Brain pericyte (primary cell): ENCODE measurements around the gene IL25.
"Not testable (repeated sequence)": the region's sequence is repeated elsewhere in the genome, so short reads cannot be mapped to it uniquely, and the experiment has no call there.

ENCODE experiments used
- DNase-seq: peaks from one replicate; pipeline ENCODE4 v3.0.0-alpha.2; 2012; ENCODE audit warnings: low read depth, low spot score

Gene IL25

DNA sequence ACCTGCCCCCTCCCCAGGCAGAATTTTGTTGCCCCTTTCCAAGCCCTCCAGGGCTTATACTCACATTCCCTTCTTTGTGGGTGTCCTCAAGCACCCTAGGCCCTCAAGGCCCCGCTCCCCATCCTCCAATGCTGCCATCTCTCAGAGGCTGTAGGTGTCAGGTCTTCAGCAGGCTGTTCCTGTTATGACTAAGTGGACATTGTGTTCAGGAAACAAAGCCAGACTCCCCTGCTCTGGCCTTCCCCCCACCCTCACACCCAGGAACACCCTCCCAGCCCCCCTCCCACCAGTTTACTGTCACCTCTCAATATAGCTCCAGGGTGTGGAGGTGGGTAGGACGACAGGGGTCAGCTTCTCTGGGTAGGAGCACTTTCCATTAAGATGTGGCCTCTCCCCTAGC lies 36.9 kb downstream of the IL25 start:
- DNase-seq: no peak

DNA sequence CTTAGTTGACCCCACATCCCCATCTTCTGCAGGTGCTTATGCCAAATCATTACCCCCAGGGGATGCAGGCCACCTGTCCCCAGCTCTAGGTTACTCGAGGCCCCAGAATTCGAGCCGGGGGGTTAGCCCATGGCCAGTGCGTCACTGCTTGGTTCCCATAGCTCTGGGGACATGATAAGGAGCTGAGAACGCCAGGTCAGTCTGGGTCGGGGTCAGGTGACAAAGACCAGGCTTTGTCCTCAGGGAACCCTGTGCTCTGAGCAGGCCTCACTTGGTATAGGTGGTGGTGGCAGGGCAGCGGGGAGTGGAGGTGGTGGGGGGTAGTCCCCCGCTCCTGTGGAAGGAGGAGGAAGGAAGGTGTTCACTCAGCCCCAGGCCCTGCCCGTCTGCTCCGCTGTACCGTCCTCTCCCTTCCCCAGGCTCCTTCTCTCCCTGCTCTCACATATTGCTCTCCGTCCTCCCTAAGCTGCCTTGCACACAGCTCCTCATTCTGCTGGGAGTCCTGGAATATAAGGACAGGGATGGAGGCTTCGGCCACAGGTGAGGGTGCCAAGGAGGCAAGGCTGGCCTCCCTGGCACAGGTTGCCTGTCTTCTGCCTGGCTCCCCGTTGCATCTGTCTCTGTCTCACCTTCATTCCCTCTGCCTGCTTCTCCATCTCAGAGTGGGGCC lies 37.5 kb downstream of the IL25 start:
- DNase-seq: no peak

DNA sequence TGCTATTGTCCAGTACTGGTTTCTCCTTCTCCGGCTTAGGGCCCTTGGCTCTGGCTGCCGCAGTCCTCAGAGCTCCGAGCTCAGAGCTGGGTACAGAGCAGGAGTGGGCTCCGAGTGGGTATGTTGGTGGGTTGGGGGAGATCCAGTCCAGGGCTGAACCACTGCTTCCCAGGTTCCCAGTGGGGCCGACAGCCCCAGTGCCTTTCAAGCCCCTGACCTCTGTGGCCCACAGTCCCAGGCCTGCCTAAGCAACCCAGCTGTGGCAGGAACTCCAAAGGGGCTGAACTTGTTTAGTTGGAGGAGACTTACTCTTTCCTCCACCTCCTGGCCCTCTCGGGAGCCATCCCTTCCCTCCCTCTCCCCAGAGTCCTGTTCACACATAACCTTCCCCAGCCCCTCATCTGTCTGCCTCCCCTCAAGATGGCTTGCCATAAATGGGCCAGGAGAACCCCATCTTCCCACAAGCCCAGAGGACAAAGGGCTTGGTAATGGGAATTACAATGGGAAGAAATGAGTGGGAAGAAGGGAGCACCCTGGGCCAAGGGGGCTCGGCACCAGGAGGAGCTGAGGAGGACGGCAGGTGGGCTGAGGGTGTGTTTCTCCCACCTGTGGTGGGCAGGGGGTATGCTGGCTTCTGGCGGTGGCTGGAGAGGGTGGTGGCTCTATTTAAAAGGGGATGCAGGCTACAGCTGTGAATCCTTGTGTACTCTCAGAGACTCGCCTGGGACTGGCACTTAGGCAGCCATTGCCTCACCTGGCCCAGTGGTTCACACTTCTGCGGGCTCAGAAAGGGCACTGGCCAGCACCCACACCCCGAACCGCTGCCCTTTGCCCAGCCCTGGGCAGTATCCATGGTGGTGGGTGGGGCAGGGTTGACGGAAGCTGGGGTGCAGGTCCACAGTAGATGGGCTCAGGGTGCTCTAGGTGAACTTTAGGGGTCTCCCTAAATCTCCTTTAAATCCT lies 39.2 kb downstream of the IL25 start:
- no peak for DNase-seq

DNA sequence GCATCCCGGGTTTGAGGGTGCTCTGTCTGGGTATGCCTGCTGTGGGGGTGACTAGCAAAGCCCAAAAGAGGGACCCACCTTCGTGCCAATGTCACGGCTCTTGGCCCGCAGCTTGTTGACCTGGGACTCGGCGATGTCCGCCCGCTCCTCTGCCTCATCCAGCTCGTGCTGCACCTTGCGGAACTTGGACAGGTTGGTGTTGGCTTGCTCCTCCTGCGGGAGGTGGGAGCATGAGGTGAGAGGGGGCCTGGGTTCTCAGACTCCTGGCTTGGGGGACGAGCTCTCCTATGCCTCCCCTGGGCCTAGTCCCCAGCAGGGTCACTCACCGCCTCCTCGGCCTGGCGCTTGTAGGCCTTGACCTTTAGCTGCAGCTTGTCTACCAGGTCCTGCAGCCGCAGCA lies 41.1 kb downstream of the IL25 start:
- no peak for DNase-seq

DNA sequence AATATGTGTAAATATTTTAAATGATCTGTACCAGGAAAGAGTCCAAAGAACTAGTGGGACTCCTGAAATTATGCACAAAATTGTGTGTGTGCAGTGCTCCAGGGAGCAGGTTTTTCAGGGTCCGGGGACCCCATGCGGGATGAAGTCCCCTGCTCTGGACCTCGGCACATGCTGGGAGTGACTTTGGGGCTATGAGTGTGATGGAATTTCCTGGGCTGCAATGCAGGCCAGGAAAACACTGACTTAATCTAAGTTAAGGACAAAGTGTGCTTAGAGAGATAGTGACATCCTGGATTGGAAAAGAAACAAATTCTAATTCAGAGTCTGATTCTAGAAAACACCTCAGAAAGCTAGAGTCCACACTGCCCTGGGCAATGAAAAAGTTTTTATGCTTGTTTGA lies 41.6 kb downstream of the IL25 start:
- DNase-seq: no peak

DNA sequence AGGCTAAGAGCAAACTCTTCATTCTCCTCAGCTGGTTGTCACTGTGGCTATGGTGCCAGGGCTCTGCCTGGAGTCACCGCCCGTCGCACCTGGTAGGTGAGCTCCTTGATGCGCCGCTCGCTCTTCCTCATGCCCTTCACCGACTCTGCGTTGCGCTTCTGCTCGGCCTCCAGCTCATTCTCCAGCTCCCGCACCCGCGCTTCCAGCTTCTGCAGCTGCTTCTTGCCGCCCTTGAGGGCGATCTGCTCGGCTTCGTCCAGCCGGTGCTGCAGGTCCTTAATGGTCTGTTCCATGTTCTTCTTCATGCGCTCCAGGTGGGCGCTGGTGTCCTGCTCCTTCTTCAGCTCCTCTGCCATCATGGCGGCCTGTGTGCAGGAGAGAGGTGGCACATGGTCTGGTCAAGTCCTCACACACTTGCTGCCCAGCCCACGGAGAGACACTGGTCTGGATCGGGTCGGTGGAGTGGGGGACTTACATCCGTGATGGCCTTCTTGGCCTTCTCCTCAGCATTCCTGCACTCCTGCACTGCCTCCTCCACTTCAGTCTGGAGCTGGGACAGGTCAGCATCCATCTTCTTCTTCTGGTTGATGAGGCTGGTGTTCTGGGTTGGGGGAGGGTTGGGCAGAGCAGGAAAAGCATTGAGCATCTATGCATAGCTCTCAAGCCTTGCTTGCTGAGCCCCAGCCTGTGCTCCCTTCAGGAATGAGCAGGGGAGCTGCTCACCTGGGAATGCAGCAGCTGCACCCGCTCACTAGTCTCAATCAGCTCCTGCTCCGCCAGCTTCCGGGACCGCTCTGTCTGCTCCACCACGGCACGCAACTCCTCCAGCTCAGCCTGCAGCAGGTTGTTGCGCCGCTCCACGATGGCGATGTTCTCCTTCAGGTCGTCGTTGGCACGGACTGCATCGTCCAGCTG lies 42.6 kb downstream of the IL25 start:
- no peak for DNase-seq

DNA sequence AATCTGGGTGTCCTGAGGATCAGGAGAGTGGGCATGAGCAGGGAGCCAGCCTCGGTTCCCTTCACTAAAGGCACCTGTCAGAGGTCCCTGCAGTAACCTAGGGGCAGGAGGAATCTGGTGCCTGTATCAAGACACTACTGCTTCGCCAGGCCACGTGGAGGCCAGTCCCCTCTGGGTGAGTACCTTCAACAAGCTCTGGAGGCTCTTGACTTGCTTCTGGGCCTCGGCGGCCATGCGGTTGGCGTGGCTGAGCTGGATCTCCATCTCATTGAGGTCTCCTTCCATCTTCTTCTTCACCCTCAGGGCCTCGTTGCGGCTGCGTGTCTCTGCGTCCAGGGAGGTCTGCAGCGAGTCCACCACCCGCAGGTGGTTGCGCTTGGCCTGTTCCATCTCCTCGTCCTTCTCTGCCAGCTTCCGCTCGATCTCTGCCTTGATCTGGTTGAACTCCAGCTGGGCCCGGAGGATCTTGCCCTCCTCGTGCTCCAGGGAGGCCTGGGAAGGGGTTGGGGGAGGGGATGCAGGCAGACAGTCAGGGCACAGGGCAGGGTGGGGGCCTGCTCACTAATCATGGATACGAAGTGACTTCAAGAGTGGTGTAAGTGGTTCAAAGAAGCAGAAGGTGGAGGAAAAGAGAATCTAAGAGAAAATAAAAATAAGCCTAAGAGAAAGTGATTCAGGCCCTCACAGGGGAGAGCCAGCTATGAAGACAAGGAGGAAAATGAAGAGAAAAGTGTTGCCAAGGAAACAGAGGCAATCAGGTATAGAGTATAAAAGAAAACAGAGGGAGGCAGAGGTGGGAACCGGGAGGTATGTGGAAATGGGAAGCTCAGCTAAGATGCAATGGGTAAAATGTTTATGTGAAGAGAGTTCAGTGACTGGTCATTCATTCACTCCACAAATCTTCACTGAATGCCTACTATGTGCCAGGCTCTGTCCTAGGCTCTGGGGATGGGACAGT lies 43.5 kb downstream of the IL25 start:
- no peak for DNase-seq

DNA sequence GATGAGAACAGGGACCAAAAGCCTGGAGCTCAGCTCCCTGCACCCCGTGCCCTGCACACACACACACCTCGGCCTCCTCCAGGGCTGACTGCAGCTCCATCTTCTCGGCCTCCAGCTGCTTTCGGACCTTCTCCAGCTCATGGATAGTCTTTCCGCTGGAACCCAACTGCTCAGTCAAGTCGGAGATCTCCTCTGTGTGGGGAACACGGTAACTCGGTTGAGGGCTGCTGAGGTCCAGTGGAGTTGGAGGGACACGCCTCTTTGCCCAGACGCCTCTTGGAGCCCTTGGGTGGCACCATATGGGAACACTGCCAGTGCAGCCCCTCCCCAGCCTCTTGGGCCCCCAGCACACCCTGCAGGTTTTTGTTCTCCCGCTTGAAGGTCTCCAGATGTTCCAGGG lies 44.2 kb downstream of the IL25 start:
- DNase-seq: no peak

DNA sequence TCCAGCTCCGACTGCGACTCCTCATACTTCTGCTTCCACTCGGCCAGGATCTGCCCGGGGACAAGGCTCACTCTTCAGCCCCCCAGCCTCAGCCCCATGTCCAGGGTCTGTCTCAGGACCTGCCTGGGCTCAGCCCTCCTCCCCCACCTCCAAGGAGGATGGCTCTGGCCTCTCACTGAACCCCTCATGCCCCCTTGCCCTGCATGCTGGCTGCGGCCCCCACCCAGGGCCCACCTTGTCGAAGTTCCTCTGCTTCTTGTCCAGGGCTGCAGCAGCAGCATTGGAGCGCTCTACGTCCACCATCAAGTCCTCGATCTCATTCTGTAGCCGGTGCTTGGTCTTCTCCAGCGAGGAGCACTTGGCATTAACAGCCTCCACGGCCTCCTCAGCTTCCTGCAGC lies 44.7 kb downstream of the IL25 start:
- DNase-seq: not testable (repeated sequence)

DNA sequence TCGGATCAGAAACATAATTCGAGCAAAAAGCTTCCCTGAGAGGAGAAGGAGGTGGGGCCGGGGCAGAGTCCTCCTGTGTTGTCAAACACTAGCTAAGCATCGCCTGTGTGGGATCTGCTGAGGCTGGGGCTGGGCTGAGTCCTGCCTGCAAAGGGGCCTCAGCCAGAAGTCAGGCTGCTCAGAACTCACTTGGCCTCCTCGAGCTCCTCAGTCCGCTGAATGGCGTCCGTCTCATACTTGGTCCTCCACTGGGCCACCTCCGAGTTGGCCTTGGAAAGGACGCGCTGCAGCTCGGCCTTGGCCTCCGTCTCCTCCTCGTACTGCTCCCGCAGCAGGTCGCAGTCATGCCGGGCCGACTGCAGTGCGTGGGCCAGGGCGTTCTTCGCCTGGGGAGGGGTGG lies 45.4 kb downstream of the IL25 start:
- no peak for DNase-seq

DNA sequence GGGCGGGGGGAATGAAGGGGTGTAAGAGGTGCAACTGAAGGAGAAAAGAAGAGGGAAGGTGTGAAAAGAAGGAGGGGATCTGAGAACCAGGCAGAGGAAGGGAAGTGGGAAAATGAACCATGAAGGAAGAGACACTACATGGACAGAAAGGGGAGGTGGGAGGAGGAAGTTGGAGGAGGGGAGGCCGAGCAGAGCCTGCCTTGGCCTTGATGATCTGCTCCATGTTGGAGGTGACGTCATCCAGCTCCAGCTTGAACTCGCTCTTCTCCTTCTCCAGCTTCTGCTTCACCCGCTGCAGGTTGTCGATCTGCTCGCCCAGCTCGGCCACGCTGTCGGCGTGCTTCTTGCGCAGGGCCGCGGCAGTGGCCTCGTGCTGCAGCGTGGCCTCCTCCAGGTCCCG lies 47.0 kb downstream of the IL25 start:
- DNase-seq: not testable (repeated sequence)

DNA sequence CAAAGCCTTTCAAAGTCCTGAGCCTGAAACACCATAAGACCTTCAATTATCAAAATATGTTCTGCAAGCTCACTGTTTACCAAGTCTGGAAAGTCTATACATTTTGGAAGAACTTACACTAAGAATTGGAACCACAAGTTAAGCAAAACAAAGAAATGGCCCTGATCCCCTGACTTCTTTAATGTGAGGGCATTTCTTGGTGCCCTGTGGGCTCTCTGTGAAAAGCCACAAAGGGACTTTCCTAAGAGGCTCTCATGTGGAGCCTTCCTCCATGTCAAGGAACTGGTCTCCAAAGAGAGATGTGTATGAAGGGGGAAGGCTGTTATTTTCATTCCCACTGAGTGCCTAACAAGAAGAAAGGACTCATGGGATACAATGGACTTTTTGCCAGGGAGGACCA lies 49.0 kb downstream of the IL25 start:
- no peak for DNase-seq

DNA sequence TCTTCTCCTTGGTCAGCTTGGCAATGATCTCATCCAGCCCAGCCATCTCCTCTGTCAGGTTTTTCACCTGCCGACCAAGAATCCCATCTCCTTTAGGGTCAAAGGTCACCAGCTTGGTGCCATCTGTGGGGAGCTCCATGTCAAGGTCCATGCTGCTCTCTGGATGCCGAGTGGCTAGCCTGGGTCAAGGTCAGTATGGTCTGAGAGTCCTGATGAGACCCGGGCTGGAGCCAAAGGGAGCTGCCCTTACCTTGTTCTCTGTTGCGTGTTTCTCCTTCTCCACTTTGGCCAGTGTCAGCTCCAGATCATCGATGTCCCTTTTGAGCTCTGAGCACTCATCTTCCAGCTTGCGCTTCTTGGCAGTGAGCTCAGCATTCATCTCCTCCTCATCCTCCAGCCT lies 51.0 kb downstream of the IL25 start:
- DNase-seq: no peak

DNA sequence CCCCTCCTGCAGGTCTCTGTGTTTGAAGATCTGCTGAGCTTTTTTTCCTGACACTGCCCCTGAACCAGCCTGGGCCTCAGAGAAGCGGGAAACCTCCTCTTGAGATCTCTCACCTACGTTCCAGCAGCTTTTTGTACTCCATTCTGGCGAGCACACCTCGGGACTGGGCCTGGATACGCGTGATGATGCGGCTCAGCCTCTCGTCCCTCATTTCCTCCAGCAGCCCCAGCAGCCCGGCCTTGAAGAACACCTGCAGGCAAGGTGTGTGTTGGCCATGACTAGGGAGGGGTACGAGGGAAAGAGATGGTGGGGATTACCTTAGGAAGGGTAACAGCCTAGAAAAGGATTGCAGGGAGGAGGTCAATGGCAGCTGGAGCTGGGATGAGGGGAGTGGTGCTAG lies 52.6 kb downstream of the IL25 start:
- no peak for DNase-seq

DNA sequence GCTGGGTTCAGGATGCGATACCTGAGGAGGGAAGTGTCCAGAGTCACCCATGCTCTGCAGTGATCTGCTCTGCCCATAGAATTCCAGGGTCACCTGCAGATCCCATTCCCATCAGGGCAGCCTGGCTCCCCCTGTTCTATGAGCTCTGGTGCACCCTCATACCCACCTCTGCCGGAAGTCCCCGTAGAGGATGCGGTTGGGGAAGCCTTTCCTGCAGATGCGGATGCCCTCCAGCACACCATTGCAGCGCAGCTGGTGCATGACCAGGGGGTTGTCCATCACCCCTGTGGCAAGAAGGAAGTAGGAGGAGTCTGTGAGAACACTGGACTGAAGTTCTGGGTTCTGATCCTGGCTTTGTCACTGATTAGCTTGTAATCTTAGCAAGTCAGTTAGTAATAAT lies 53.2 kb downstream of the IL25 start:
- DNase-seq: not testable (repeated sequence)
